ENCODE data around the gene MAP3K6.
A peak's percentile ranks its signal among the peaks of the same experiment; 100 is the strongest.

DNA sequence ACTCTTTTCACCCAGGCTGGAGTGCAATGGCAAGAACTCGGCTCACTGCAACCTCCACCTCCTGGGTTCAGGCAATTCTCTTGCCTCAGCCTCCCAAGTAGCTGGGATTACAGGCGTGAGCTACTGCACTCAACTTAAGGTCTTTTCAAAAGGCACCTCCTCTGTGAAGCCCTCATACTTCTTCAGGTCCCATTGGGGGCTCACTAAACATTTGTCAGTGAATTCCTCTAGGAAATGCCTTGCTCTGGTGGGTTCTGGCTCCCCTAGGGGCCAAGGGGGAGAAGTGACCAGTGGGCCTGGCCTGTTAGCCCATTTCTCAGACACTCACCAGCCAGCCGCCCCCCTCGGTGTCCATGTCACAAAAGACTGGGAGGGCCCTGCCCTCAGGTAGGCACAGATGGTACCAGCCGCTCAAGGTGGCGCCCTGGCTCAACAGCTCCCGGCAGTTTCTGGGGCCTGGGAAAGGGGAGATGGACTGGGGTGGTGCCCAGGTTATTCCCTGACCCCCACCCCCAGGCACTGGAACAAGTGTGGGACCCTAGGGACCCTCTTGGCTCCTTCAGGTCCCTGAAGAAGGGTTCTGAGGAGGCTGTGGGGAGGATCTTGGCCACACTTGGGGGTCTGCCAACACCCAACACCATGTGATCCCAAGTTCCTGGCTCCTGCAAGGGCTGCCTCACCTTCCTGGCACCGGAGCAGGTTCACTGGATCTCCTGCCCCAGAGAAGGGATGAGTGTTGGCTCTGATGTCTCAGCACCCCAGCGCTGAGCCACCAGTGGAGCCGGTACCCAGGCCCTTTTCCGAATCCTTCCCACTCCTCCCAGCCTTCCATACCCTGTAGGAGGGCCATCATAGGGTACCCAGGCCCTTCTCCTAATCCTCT, 6.3 kb upstream of the MAP3K6 start:
- TF ChIP-seq, protein P1, sequence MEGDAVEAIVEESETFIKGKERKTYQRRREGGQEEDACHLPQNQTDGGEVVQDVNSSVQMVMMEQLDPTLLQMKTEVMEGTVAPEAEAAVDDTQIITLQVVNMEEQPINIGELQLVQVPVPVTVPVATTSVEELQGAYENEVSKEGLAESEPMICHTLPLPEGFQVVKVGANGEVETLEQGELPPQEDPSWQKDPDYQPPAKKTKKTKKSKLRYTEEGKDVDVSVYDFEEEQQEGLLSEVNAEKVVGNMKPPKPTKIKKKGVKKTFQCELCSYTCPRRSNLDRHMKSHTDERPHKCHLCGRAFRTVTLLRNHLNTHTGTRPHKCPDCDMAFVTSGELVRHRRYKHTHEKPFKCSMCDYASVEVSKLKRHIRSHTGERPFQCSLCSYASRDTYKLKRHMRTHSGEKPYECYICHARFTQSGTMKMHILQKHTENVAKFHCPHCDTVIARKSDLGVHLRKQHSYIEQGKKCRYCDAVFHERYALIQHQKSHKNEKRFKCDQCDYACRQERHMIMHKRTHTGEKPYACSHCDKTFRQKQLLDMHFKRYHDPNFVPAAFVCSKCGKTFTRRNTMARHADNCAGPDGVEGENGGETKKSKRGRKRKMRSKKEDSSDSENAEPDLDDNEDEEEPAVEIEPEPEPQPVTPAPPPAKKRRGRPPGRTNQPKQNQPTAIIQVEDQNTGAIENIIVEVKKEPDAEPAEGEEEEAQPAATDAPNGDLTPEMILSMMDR (IDR thresholded peaks at IDR 0.05; ENCODE audit: low read length): peak; percentile 21; the same call in 1 of the 2 replicates
- no peak for TF ChIP-seq EZH2 (optimal IDR thresholded peaks at IDR 0.05; ENCODE audit: low read depth, low read length)
- TF ChIP-seq EZH2phosphoT487 (IDR thresholded peaks at IDR 0.05; ENCODE audit: low read length): no peak

All from MM.1S (cell line).